ENCODE results near the gene PADI6.
A peak's percentile ranks its signal among the peaks of the same experiment; 100 is the strongest.

Gene PADI6

GRCh38 chr1:17371896-17372295, at the start of gene PADI6:
Gene PADI6, plus strand, starts transcription at chr1:17372196. Its CDS starts 50 bp downstream, at chr1:17372246.
- ChIA-PET POLR2A (no interaction called here), CTCF (interaction anchor here (1.3 kb wide), 1 partner anchor 11 kb away, joined by 3 read pairs; no protein-coding TSS in a partner anchor)
- no peak within 1 kb of the TSS for H3K4me3 ChIP-seq (ENCODE audit: low read depth, low read length)
- DNase-seq (ENCODE audit: low read depth, low spot score), result no peak
- TF ChIP-seq CTCF (IDR thresholded peaks at IDR 0.05; ENCODE audit: insufficient read depth, low read length, missing control alignments), result no peak

DNA sequence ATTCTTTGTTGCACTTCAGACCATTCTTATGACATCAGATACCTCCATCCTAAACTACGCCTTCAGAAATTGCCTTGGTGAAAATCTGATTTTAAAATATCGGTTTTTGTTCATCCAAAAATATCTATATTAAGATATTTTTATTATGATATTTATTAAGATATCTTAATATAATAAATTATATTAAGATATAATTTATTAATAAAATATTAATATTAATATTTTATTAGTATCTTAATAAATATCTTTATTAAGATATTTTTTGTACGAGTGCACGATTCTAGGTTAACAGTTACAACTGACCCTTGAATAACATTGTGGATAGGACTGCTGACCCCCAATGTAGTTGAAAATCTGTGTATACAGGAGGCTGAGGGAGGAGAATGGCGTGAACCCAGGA, 43.1 kb upstream of the PADI6 start:
- no peak for TF ChIP-seq CTCF (IDR thresholded peaks at IDR 0.05; ENCODE audit: insufficient read depth, low read length, missing control alignments)
- POLR2A ChIA-PET, result no interaction called here

GRCh38 chr1:17329610-17330009, 42.4 kb upstream of the PADI6 start:
- POLR2A ChIA-PET, result no interaction called here
- CTCF ChIA-PET, result interaction anchor here (1.0 kb wide), 1 partner anchor 11 kb away, joined by 3 read pairs; no protein-coding TSS in a partner anchor
- no peak for TF ChIP-seq CTCF (IDR thresholded peaks at IDR 0.05; ENCODE audit: insufficient read depth, low read length, missing control alignments)
- DNase-seq (ENCODE audit: low read depth, low spot score), result no peak
- H3K4me3 ChIP-seq (ENCODE audit: low read depth, low read length), result no peak overlapping the region

More for the DNA sequence above, 43.1 kb upstream of the PADI6 start:
- no peak overlapping the region for H3K4me3 ChIP-seq (ENCODE audit: low read depth, low read length)
- DNase-seq (ENCODE audit: low read depth, low spot score), result no peak
- CTCF ChIA-PET, result interaction anchor here (1.0 kb wide), 1 partner anchor 12 kb away, joined by 3 read pairs; no protein-coding TSS in a partner anchor

DNA sequence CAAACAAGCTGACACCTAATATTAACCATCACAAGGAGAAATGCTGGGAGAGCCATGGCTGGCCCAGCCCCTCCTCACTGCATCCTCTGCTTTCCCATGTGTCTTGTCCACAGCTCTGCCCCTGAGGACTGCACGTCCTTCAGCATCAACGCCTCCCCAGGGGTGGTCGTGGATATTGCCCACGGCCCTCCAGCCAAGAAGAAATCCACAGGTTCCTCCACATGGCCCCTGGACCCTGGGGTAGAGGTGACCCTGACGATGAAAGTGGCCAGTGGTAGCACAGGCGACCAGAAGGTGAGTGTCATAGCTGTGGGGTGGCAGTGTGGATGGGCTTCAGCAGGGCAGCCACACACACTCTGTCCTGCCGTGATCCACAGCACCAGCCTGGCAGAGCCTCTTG, 41.1 kb upstream of the PADI6 start:
- ChIA-PET POLR2A (interaction anchor here (0.5 kb wide), 1 partner anchor 427 kb away, joined by 4 read pairs; no protein-coding TSS in a partner anchor), CTCF (no interaction called here)
- TF ChIP-seq CTCF (IDR thresholded peaks at IDR 0.05; ENCODE audit: insufficient read depth, low read length, missing control alignments), result no peak
- DNase-seq (ENCODE audit: low read depth, low spot score), result no peak
- no peak overlapping the region for H3K4me3 ChIP-seq (ENCODE audit: low read depth, low read length)

- ChIA-PET POLR2A (no interaction called here), CTCF (interaction anchor here (0.8 to 9.1 kb wide), 4 partner anchors 80 to 271 kb away, joined by 3 to 136 read pairs (median 42); no protein-coding TSS in a partner anchor)
- H3K4me3 ChIP-seq (ENCODE audit: low read depth, low read length), result no peak overlapping the region
- TF ChIP-seq CTCF (IDR thresholded peaks at IDR 0.05; ENCODE audit: insufficient read depth, low read length, missing control alignments), result no peak
- DNase-seq (ENCODE audit: low read depth, low spot score), result no peak
Measured at GRCh38 chr1:17333081-17333480, 38.9 kb upstream of the PADI6 start.

DNA sequence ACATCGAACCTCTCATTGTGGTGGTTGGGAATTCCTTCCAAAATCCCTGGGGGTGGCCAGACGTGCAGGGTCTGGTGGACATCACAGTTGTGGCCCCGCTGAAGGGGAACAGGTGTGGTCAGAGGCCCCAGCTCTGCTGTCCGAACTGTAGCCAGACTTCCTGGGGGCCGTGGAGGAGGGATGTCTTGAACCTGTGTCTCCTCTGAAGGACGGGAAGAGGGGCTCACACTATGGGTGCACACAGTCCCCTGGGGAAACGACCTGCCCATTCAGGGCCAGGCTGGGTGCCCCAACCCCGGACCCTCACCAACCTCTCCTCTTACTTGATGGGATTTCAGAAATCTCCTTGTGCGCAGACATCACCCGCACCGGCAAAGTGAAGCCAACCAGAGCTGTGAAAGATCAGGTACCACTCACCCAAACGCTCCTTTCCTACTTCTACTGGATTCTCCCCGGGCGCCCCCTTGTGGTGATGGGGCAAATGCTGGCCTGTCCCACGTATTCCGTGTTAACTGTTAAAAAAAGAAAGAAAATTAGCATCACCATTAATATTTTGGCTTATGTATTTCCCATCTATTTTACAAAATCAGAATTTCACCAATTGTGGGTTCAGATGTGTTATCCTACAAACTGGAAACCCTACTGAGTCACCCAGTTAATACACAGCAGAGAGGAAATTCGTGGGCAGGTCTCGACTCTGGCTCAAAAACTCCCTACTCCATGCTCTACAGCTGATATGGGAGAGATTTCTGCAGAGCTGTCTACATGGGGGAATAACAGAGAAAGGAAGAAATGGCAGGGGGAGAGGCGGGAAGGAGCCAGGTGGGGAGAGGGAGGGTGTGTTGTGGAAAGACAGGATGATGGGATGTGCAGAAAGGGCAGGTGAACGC, 35.9 kb upstream of the PADI6 start:
- ChIA-PET POLR2A (no interaction called here), CTCF (interaction anchor here (0.6 to 9.1 kb wide), 44 partner anchors 9 to 430 kb away, joined by 3 to 136 read pairs (median 4); partner anchors contain the start of genes PADI2 and PADI4)
- H3K4me3 ChIP-seq (ENCODE audit: low read depth, low read length), result no peak overlapping the region
- DNase-seq (ENCODE audit: low read depth, low spot score), result no peak
- peak; percentile 88 for TF ChIP-seq CTCF (IDR thresholded peaks at IDR 0.05; ENCODE audit: insufficient read depth, low read length, missing control alignments)

All from AG04449 (cell line).